Duodenal mucosa (tissue), 2 donors: ENCODE results near the gene AK9.
A peak's percentile ranks its signal among the peaks of the same experiment; 100 is the strongest.

ENCODE experiments used
- H3K27ac ChIP-seq: one replicate; pipeline ENCODE4 v1.7.0; 2013; ENCODE audit warnings: low read depth, low read length
- H3K27me3 ChIP-seq, 2 donors: one replicate each; pipeline ENCODE4 v1.7.0; 2013; ENCODE audit warnings: low read length in 2 of 2, control low read depth in 1 of 2; ENCODE audit not compliant: insufficient read depth in 2 of 2, control insufficient read depth in 1 of 2
- H3K36me3 ChIP-seq, 2 donors: one replicate each; pipeline ENCODE4 v1.7.0; 2013; ENCODE audit warnings: low read length in 2 of 2, control low read depth in 1 of 2; ENCODE audit not compliant: insufficient read depth in 2 of 2, control insufficient read depth in 1 of 2
- H3K4me1 ChIP-seq, 2 donors: one replicate each; pipeline ENCODE4 v1.7.0; 2013; ENCODE audit warnings: low read length in 2 of 2, control low read depth in 1 of 2; ENCODE audit not compliant: insufficient read depth in 2 of 2, control insufficient read depth in 1 of 2
- H3K4me3 ChIP-seq, 2 donors: one replicate each; pipeline ENCODE4 v1.7.0; 2013; ENCODE audit warnings: low read length in 2 of 2, low read depth in 1 of 2
- H3K9ac ChIP-seq, 2 donors: one replicate each; pipeline ENCODE4 v1.7.0; 2013; ENCODE audit warnings: low read length in 2 of 2, low read depth in 1 of 2
- H3K9me3 ChIP-seq, 2 donors: one replicate each; pipeline ENCODE4 v1.7.0; 2013; ENCODE audit warnings: low read length in 2 of 2, control low read depth in 1 of 2; ENCODE audit not compliant: control insufficient read depth in 1 of 2

AK9 gene

DNA sequence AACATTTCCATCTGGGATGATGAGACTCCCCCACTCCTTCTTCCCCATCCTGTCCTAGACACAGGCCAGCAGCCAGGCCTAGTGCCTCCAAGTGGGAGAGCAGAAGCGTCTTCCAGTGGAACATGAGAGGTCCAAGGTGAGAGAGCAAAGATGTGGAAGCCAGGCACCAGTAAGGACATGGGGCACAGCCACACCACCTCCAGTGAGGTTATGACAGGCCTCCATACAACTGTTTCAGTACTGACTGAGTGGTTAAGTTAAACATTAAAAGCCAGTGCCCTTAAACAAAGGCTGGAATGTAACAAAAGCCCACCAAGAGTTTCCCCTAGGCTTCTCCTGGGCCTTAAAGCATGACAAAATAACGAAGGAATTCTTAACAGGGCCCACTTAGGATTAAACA, 213.3 kb downstream of the AK9 start:
- no peak overlapping the region for H3K27ac ChIP-seq
- H3K9me3 ChIP-seq: no peaks in the 10 kb centered on the region
- H3K9ac ChIP-seq: no peak overlapping the region
- peak overlapping the region in 1 of 2 donors; percentile 3 for H3K4me3 ChIP-seq
- peaks cover 15 to 42% of the 10 kb centered on the region in 2 donors for H3K36me3 ChIP-seq
- H3K27me3 ChIP-seq: no peaks in the 10 kb centered on the region
- peaks cover 44 to 47% of the 10 kb centered on the region in 2 donors for H3K4me1 ChIP-seq

DNA sequence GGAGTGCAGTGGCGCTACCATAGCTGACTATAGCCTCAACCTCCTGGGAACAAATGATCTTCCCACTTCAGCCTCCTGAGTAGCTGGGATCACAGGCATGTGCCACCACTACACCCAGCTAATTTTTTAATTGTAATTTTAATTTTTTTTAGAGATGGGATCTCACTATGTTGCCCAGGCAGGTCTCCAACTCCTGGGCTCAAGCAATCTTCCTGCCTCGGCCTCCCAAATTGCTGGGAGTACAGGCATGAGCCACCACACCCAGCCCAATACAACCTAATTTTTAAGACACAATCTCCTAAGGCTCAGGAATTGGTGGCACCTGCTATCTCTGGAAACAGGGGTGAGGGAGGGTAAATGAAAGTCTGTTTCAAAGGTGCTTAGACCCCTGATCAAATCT, 213.8 kb downstream of the AK9 start:
- peaks cover 42 to 51% of the 10 kb centered on the region in 2 donors for H3K4me1 ChIP-seq
- no peak overlapping the region for H3K27ac ChIP-seq
- peaks cover 15 to 47% of the 10 kb centered on the region in 2 donors for H3K36me3 ChIP-seq
- H3K9ac ChIP-seq: no peak overlapping the region
- no peaks in the 10 kb centered on the region for H3K27me3 ChIP-seq
- peak overlapping the region in 1 of 2 donors; percentile 3 for H3K4me3 ChIP-seq
- H3K9me3 ChIP-seq: no peaks in the 10 kb centered on the region

DNA sequence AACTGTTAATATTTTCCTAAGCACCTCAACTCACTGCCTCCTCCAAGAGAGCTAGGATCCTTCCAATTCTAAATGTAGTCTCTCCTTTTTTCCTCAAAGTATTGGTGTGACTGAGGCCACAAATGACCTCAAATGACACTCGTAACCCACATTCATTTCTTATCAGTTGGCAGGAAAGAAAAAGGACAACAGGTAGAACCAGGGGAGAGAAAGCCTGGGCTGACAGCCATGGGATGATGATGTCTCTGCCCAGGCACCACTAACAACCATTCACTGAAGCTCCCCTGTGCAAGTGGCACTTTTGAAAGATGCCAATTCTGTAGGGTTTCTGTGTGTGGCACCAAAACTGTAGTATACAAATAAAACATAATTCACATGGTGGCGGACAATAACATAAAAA, 215.4 kb downstream of the AK9 start:
- Histone ChIP-seq H3K27me3 (no peaks in the 10 kb centered on the region), H3K9me3 (no peaks in the 10 kb centered on the region), H3K4me3 (no peak overlapping the region), H3K4me1 (peaks cover 31 to 45% of the 10 kb centered on the region in 2 donors), H3K9ac (no peak overlapping the region), H3K36me3 (peaks cover 23 to 57% of the 10 kb centered on the region in 2 donors), H3K27ac (no peak overlapping the region)

DNA sequence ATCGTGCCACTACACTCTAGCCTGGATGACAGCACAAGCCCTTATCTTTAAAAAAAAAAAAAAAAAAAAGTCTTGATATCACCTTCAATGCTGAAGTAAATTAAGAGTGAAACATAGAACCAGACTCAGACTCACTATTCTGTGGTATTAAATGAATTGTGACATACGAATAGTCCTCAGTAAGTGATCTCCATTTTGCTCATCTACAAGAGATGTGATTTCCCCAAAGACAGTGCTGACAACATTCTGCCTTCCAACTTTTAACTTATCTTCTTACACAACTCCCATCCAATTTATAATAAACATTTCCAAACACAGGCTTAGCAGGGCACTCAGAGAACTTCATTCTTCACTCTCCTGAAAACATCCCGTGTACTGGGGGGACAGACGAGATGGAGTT, 216.0 kb downstream of the AK9 start:
- no peak overlapping the region for H3K4me3 ChIP-seq
- no peak overlapping the region for H3K27ac ChIP-seq
- no peaks in the 10 kb centered on the region for H3K9me3 ChIP-seq
- no peaks in the 10 kb centered on the region for H3K27me3 ChIP-seq
- no peak overlapping the region for H3K9ac ChIP-seq
- H3K4me1 ChIP-seq: peaks cover 25 to 40% of the 10 kb centered on the region in 2 donors
- H3K36me3 ChIP-seq: peaks cover 27 to 64% of the 10 kb centered on the region in 2 donors

DNA sequence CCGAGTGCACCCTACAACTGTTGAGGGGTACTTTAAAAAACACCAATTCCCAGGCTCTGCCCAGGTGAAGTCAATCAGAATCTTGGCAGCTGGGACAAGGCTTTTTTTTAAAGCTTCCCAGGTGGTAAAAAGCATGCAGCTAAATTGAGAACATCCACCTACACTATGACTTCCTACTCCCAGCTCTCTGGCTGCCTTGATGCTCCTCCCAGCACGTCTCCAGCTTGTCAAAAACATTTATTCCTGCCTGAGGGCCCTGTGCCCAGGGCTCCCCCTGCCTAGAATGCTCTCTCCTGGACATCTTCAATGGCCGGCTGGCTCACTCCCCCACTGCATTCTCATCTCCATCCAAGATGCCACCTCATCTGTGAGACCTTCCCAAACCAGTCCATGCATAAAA, 217.9 kb downstream of the AK9 start:
- Histone ChIP-seq H3K36me3 (peaks cover 29 to 80% of the 10 kb centered on the region in 2 donors), H3K4me3 (no peak overlapping the region), H3K9me3 (no peaks in the 10 kb centered on the region), H3K4me1 (peaks cover 10 to 26% of the 10 kb centered on the region in 2 donors), H3K9ac (no peak overlapping the region), H3K27ac (no peak overlapping the region), H3K27me3 (no peaks in the 10 kb centered on the region)

DNA sequence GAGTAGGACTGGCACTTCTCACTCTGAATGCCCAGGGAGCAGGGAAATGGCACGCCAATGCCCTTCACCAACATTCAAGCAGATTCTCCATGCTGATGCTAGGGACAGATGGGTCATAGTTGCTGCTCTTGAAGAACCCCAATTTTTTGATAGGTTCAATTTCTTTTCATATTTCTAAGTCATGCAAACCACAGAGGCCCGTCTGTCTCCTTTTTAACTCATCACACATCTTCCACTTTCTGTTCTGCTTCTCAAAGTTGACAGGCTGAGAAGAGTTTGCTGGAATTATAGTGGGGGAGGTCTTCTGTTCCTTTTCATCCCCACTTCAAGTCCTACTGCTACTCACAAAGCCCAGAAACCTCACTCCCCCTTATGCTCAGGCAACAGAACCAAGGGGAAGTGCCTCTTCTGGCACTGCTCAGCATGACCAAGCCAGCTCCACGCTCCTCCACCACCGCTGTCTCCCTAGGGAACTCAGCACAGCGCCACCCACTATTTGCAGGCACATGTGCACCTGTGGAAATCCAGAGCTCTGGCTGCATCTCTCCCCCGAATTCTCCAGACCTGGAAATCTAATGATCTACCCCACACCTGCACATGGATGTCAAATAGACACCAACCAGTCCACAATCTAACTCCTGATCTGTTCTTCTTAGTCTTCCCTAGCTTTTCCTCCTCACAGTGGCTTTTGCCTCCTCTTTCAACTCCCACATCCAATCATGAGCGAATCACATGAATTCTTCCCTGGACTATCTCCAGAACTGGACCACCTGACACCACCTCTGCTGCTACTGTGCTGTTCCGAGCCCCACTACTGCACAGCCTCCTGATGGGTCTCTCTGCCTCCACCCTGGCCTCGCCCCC, 218.6 kb downstream of the AK9 start:
- peaks cover 4 to 19% of the 10 kb centered on the region in 2 donors for H3K4me1 ChIP-seq
- no peak overlapping the region for H3K9ac ChIP-seq
- H3K27me3 ChIP-seq: no peaks in the 10 kb centered on the region
- peaks cover 29 to 86% of the 10 kb centered on the region in 2 donors for H3K36me3 ChIP-seq
- no peaks in the 10 kb centered on the region for H3K9me3 ChIP-seq
- no peak overlapping the region for H3K27ac ChIP-seq
- H3K4me3 ChIP-seq: no peak overlapping the region

DNA sequence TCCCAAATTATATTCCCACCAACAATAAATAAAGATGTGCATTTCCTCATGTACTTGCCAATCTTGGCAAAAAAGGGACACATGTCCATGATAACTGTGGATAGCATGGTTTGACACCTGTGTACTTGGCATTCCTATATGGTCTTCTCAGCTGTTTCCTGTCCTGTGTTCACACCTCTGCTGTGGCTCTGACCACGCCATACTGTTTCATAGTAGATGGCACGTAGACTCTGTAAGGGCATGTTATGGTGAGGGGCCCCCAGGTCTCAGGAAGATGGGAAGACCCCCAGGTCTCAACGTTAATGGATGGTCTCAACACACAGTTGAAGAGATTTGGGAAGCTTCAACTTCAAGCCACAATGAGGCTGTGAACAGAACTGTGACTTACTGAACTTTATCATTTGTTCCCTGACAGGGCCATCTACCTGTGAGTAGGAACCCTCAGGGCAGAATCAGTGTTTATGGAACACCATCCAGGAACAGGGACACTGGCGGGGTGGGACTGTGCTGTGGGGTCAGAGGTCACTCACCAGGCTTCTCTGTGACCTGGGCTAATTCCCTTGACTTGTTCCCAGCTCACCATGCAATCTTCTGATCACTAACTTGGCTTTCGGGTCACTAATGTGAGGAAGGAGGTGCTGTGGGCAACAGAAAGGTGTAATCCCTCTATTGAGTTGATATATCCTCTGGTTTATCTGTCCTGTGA, 219.7 kb downstream of the AK9 start:
- no peak overlapping the region for H3K9ac ChIP-seq
- H3K36me3 ChIP-seq: peaks cover 30 to 83% of the 10 kb centered on the region in 2 donors
- H3K27ac ChIP-seq: no peak overlapping the region
- peaks cover 4 to 25% of the 10 kb centered on the region in 2 donors for H3K4me1 ChIP-seq
- no peaks in the 10 kb centered on the region for H3K27me3 ChIP-seq
- H3K9me3 ChIP-seq: no peaks in the 10 kb centered on the region
- no peak overlapping the region for H3K4me3 ChIP-seq

DNA sequence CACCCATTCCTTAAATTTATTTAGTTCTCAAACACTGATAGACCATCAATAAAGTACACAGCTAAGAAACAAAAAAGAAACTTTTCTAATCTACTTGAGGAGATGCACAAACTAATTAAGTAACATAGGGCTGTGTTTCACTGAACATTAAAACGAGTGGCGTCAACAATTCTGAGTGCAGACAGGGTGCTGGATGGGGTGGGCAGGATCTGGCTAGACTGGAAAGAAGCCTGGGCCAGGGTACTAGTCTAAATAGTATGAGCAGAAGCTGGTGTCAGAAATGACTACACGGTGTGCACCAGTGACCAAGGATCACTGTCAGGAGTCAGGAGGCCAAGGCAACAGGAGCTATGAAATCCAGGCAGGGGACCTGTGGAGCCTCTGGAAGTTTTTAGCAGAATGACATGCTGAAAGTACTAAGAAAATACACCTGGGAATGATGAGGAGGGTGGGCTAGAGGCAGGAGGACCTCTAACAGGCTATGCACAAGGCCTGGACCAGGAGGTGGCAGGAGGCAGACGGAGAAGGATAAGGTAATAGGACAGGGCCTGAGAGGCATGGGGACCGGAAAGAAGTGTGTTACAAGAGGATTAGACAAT, 221.3 kb downstream of the AK9 start:
- peaks cover 34 to 81% of the 10 kb centered on the region in 2 donors for H3K36me3 ChIP-seq
- no peak overlapping the region for H3K4me3 ChIP-seq
- H3K4me1 ChIP-seq: peaks cover 4 to 38% of the 10 kb centered on the region in 2 donors
- H3K27me3 ChIP-seq: no peaks in the 10 kb centered on the region
- H3K27ac ChIP-seq: no peak overlapping the region
- no peak overlapping the region for H3K9ac ChIP-seq
- no peaks in the 10 kb centered on the region for H3K9me3 ChIP-seq

DNA sequence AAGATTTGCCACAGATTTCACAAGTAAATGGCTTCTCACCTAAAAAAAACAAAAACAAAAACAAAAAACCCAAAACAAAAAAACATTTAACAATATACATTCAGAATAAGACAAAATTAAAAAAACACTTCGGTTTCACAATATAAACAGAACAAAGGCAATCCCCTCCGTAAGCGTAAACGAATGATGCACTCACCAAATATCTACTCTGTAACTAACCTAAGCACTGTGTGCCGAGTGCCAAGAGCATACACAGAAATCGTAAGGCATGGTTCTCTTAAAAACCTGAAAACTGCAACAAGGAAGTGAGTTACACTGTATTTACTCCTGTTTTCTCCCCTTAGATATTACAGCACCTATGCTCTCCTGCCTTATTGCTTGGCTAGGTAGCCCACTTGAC, 223.3 kb downstream of the AK9 start:
- no peaks in the 10 kb centered on the region for H3K9me3 ChIP-seq
- peaks cover 30 to 63% of the 10 kb centered on the region in 2 donors for H3K36me3 ChIP-seq

More for the DNA sequence above, 223.3 kb downstream of the AK9 start:
- Histone ChIP-seq H3K27me3 (no peaks in the 10 kb centered on the region), H3K4me1 (peaks cover 4 to 34% of the 10 kb centered on the region in 2 donors), H3K4me3 (no peak overlapping the region), H3K27ac (no peak overlapping the region), H3K9ac (no peak overlapping the region)
